ENCODE data around the gene MAPRE3. TPM values are rescaled to one million over a fixed set of nuclear protein-coding genes. Genes with fewer than 3 reads are reported as not detected.

MAPRE3 gene
- total RNA-seq, 2 donors from 2014 or later = 3.2 to 4.4 TPM

- Histone ChIP-seq H3K27ac (ENCODE audit: low read depth, low read length) (no peak overlapping the region), H3K4me3 (ENCODE audit: low read length) (no peak overlapping the region), H3K27me3 (ENCODE audit: control insufficient read depth, insufficient read depth, low read length, poor library complexity, severe bottlenecking) (no peaks in the 10 kb centered on the region), H3K4me1 (ENCODE audit: control insufficient read depth, insufficient read depth, low read length) (peaks cover 3% of the 10 kb centered on the region), H3K9me3 (ENCODE audit: control insufficient read depth, low read length) (no peaks in the 10 kb centered on the region), H3K36me3 (ENCODE audit: control insufficient read depth, insufficient read depth, low read length) (no peaks in the 10 kb centered on the region), H3K9ac (ENCODE audit: extremely low read depth, low read length, poor library complexity, severe bottlenecking) (no peak overlapping the region)
- WGBS, 2 experiments (ENCODE audit: insufficient coverage in 1 of 2, insufficient read length in 1 of 2) = 90 to 94% methylated on average over 4 of the region's 4 CpGs
- no peak for DNase-seq
- Mint-ChIP-seq H3K4me1 (peaks cover 4% of the 10 kb centered on the region), H3K36me3 (ENCODE audit: low read depth) (peaks cover 13% of the 10 kb centered on the region), H3K9me3 (peaks cover 3% of the 10 kb centered on the region), H3K4me3 (no peak overlapping the region), H3K27me3 (ENCODE audit: insufficient read depth) (peaks cover 4% of the 10 kb centered on the region), H3K27ac (no peak overlapping the region)
- TF ChIP-seq CTCF (conservative IDR thresholded peaks at IDR 0.05) = no peak
Observed at GRCh38 chr2:27013738-27014137, 43.3 kb downstream of the MAPRE3 start.

GRCh38 chr2:27014771-27015433, 44.5 kb downstream of the MAPRE3 start:
- Histone ChIP-seq H3K9me3 (ENCODE audit: control insufficient read depth, low read length) (no peaks in the 10 kb centered on the region), H3K27me3 (ENCODE audit: control insufficient read depth, insufficient read depth, low read length, poor library complexity, severe bottlenecking) (no peaks in the 10 kb centered on the region), H3K4me3 (ENCODE audit: low read length) (no peak overlapping the region), H3K4me1 (ENCODE audit: control insufficient read depth, insufficient read depth, low read length) (peaks cover 3% of the 10 kb centered on the region), H3K27ac (ENCODE audit: low read depth, low read length) (no peak overlapping the region), H3K36me3 (ENCODE audit: control insufficient read depth, insufficient read depth, low read length) (no peaks in the 10 kb centered on the region), H3K9ac (ENCODE audit: extremely low read depth, low read length, poor library complexity, severe bottlenecking) (no peak overlapping the region)
- no peak for DNase-seq
- peaks cover 3% of the 10 kb centered on the region for H3K9me3 Mint-ChIP-seq
- no peak overlapping the region for H3K27ac Mint-ChIP-seq
- H3K27me3 Mint-ChIP-seq (ENCODE audit: insufficient read depth) = peaks cover 2% of the 10 kb centered on the region
- no peak overlapping the region for H3K4me3 Mint-ChIP-seq
- TF ChIP-seq CTCF (conservative IDR thresholded peaks at IDR 0.05) = no peak
- peaks cover 13% of the 10 kb centered on the region for H3K36me3 Mint-ChIP-seq (ENCODE audit: low read depth)
- H3K4me1 Mint-ChIP-seq = peaks cover 4% of the 10 kb centered on the region
- WGBS, 2 experiments (ENCODE audit: insufficient coverage in 1 of 2, insufficient read length in 1 of 2) = 85 to 89% methylated on average over 8 of the region's 8 CpGs

GRCh38 chr2:27016801-27017325, 46.4 kb downstream of the MAPRE3 start:
- peak; percentile 90 for DNase-seq
- no peaks in the 10 kb centered on the region for H3K36me3 ChIP-seq (ENCODE audit: control insufficient read depth, insufficient read depth, low read length)
- H3K27ac ChIP-seq (ENCODE audit: low read depth, low read length) = no peak overlapping the region
- Mint-ChIP-seq H3K9me3 (peaks cover 3% of the 10 kb centered on the region), H3K4me3 (no peak overlapping the region), H3K27me3 (ENCODE audit: insufficient read depth) (peaks cover 2% of the 10 kb centered on the region), H3K27ac (no peak overlapping the region), H3K4me1 (peaks cover 4% of the 10 kb centered on the region), H3K36me3 (ENCODE audit: low read depth) (peaks cover 13% of the 10 kb centered on the region)
- TF ChIP-seq CTCF (conservative IDR thresholded peaks at IDR 0.05) = peak; percentile 90
- H3K27me3 ChIP-seq (ENCODE audit: control insufficient read depth, insufficient read depth, low read length, poor library complexity, severe bottlenecking) = no peaks in the 10 kb centered on the region
- peaks cover 3% of the 10 kb centered on the region for H3K4me1 ChIP-seq (ENCODE audit: control insufficient read depth, insufficient read depth, low read length)
- no peak overlapping the region for H3K4me3 ChIP-seq (ENCODE audit: low read length)
- no peaks in the 10 kb centered on the region for H3K9me3 ChIP-seq (ENCODE audit: control insufficient read depth, low read length)
- 25 to 68% methylated on average over 1 to 3 of the region's 3 CpGs for WGBS, 2 experiments (ENCODE audit: insufficient coverage in 1 of 2, insufficient read length in 1 of 2)
- no peak overlapping the region for H3K9ac ChIP-seq (ENCODE audit: extremely low read depth, low read length, poor library complexity, severe bottlenecking)
